K562 (cell line): Measurements from ENCODE around the gene LRRFIP2. TPM values are rescaled to one million over a fixed set of nuclear protein-coding genes. Genes with fewer than 3 reads are reported as not detected.

Experiments used
- ATAC-seq: fragments of 200-7000 bp; cut with Tn5 transposase; 3 replicates; pipeline ENCODE4 v1.9.1; 2020; ENCODE audit warnings: moderate library complexity
- BruUV-seq: library from RNA; stranded (reverse); fragments of 400-500 nt; replicated peaks from 2 replicates; lab custom pipeline; 2021; lab: Mats Ljungman, UMichigan
- CTCF ChIA-PET: fragments of 300-600 bp; formaldehyde crosslinking; extraction: SDS; loops from one replicate; lab custom pipeline; 2021; ENCODE audit warnings: low intra/inter-chr PET ratio; lab: Yijun Ruan, JAX
- POLR2A ChIA-PET: fragments of 300-600, 350-650 bp; sonication (Branson Sonifier 250); formaldehyde crosslinking; extraction: SDS; loops from one replicate; lab custom pipeline; 2021; ENCODE audit warnings: antibody characterized with exemption, inconsistent platforms; lab: Yijun Ruan, JAX
- DNase-seq, 4 experiments: peaks; one replicate each; pipeline versions ENCODE4 v3.0.0 to v3.0.0-alpha.2; 2011 to 2018; ENCODE audit warnings: low spot score in 3 of 4, mixed read lengths in 3 of 4; ENCODE audit errors: extremely low read depth in 1 of 4
- FAIRE-seq: peaks from 2 replicates; lab custom pipeline; 2011; peaks lifted over from hg19 to GRCh38; lab: Jason Lieb, UNC
- H2AFZ ChIP-seq: 2 replicates; pipeline ENCODE4 v1.6.0; 2011; ENCODE audit warnings: low read depth, low read length, control low read depth, inconsistent platforms
- H3K27ac ChIP-seq: fragments of 200-600 bp; 3 replicates; pipeline ENCODE4 v1.8.0; 2011; ENCODE audit warnings: low read depth, mild to moderate bottlenecking, control low read depth, inconsistent platforms, low read length, moderate library complexity, mixed read lengths; ENCODE audit errors: extremely low read depth
- H3K27me3 ChIP-seq, 2 experiments: fragments of 300-600 bp in 1 of 2; 2 replicates in 1 of 2; 3 replicates in 1 of 2; pipeline versions ENCODE4 v1.6.0 to v1.8.0; 2011; ENCODE audit warnings: inconsistent platforms in 2 of 2, low read length in 2 of 2, mild to moderate bottlenecking in 1 of 2, mixed read lengths in 1 of 2, moderate library complexity in 1 of 2; ENCODE audit not compliant: control insufficient read depth in 2 of 2, insufficient read depth in 2 of 2
- H3K36me3 ChIP-seq: fragments of 300-600 bp; 3 replicates; pipeline ENCODE4 v1.8.0; 2011; ENCODE audit warnings: mild to moderate bottlenecking, low read length, inconsistent platforms; ENCODE audit not compliant: control insufficient read depth, insufficient read depth
- H3K4me1 ChIP-seq, 2 experiments: fragments of 200-600 bp in 1 of 2; replicated peaks in 1 of 2; 2 replicates in 1 of 2; 3 replicates in 1 of 2; pipeline versions ENCODE4 v1.5.1 to v1.8.0; 2011; ENCODE audit warnings: inconsistent platforms in 2 of 2, low read length in 2 of 2, mild to moderate bottlenecking in 1 of 2, mixed read lengths in 1 of 2, moderate library complexity in 1 of 2; ENCODE audit not compliant: control insufficient read depth in 2 of 2, insufficient read depth in 2 of 2
- H3K4me2 ChIP-seq: 2 replicates; pipeline ENCODE4 v1.6.1; 2011; ENCODE audit warnings: low read length, control low read depth, inconsistent platforms, mixed read lengths; ENCODE audit not compliant: insufficient read depth
- H3K4me3 ChIP-seq: fragments of 200-600 bp; sonication (generic), shearing (Covaris generic); 2 replicates; pipeline ENCODE4 v1.5.1; 2016; ENCODE audit warnings: control low read depth, inconsistent platforms
- H3K79me2 ChIP-seq: fragments of 200-600 bp; 3 replicates; pipeline ENCODE4 v1.8.0; 2011; ENCODE audit warnings: low read length, inconsistent platforms; ENCODE audit not compliant: control insufficient read depth, insufficient read depth
- H3K9ac ChIP-seq, 2 experiments: 2 replicates each; pipeline versions ENCODE4 v1.6.0 to v1.6.1; 2011; ENCODE audit warnings: low read depth in 2 of 2, low read length in 2 of 2, control low read depth in 1 of 2, inconsistent platforms in 1 of 2, mild to moderate bottlenecking in 1 of 2, mixed read lengths in 1 of 2; ENCODE audit not compliant: insufficient read depth in 1 of 2
- H3K9me1 ChIP-seq: one replicate; pipeline ENCODE4 v1.6.0; 2011; ENCODE audit warnings: inconsistent platforms, mild to moderate bottlenecking, low read length, moderate library complexity; ENCODE audit not compliant: control insufficient read depth, insufficient read depth
- H3K9me3 ChIP-seq: replicated peaks from 2 replicates; pipeline ENCODE4 v1.5.1; 2011; ENCODE audit warnings: low read depth, low read length, inconsistent platforms; ENCODE audit not compliant: control insufficient read depth, insufficient read depth
- H4K20me1 ChIP-seq: replicated peaks from 2 replicates; pipeline ENCODE4 v1.6.1; 2011; ENCODE audit warnings: low read length, inconsistent platforms, mixed read lengths; ENCODE audit not compliant: control insufficient read depth, insufficient read depth
- JUND ChIP-seq, 2 experiments: IDR thresholded peaks; 2 replicates in 1 of 2; 3 replicates in 1 of 2; pipeline ENCODE4 v1.6.1; 2011; ENCODE audit warnings: borderline replicate concordance in 2 of 2, low read depth in 2 of 2, low read length in 2 of 2, improper control_type of control experiment in 1 of 2, missing biosample characterization in 1 of 2, missing genetic modification characterization in 1 of 2, missing genetic modification reagents in 1 of 2
- KAT8 ChIP-seq: fragments of 450-650 bp; IDR thresholded peaks from 2 replicates; pipeline ENCODE4 v1.6.1; 2016; ENCODE audit warnings: low read depth, mild to moderate bottlenecking
- PHB2 ChIP-seq: fragments of 450-650 bp; IDR thresholded peaks from 2 replicates; pipeline ENCODE4 v1.6.1; 2017; ENCODE audit warnings: low read depth
- RBBP5 ChIP-seq: fragments of 200-600 bp; sonication (generic); IDR thresholded peaks from 2 replicates; pipeline ENCODE4 v1.6.1; 2012; ENCODE audit warnings: borderline replicate concordance, mild to moderate bottlenecking, low read length, control low read depth, inconsistent platforms; ENCODE audit not compliant: insufficient read depth, poor library complexity, severe bottlenecking
- TCF3 ChIP-seq: sonication (generic); formaldehyde crosslinking; IDR thresholded peaks from 2 replicates; pipeline ENCODE4 v1.4.0; 2020; ENCODE audit warnings: mild to moderate bottlenecking, missing genetic modification reagents
- U2AF2 ChIP-seq: fragments of 200-400 bp; formaldehyde crosslinking; optimal IDR thresholded peaks from 2 replicates; pipeline ENCODE3; 2017; ENCODE audit warnings: low read depth, mild to moderate bottlenecking, low read length
- XRCC4 ChIP-seq: IDR thresholded peaks from one replicate; pipeline ENCODE4 v1.6.1; 2011; ENCODE audit not compliant: insufficient read depth, insufficient read length; ENCODE audit errors: extremely low read depth
- ZNF124 ChIP-seq: sonication (generic); formaldehyde crosslinking; IDR thresholded peaks from 2 replicates; pipeline ENCODE4 v1.8.1; 2022; ENCODE audit warnings: missing genetic modification reagents
- ZNF324 ChIP-seq: fragments of 250-450 bp; sonication (Bioruptor Pico); IDR thresholded peaks from 2 replicates; pipeline ENCODE4 v1.4.0; 2020; ENCODE audit warnings: mild to moderate bottlenecking
- WGBS: fragments of 100-300 bp; shearing (Covaris generic); methylation state at CpG from one replicate; pipeline ENCODE4 v1.1.6; 2016; ENCODE audit warnings: low coverage, mixed read lengths; ENCODE audit not compliant: insufficient coverage; ENCODE audit errors: missing lambda C conversion rate; 5-methylcytosine and 5-hydroxymethylcytosine counted together
- in situ Hi-C: fragments of 300-500 bp; cut with MboI; formaldehyde crosslinking; loops from 4 replicates; pipeline ENCODE4 v1.15.0; 2018; ENCODE audit warnings: inconsistent platforms, mixed read lengths
- intact Hi-C: fragments of 100-400 bp; cut with micrococcal nuclease; formaldehyde crosslinking; loops from 2 replicates; pipeline ENCODE4 v1.14.2; 2022
- polyA plus RNA-seq, 8 experiments: library from polyadenylated mRNA; depleted of rRNA in 4 of 8; stranded (reverse) in 5 of 8; unstranded in 3 of 8; fragments of >200 nt; fragmentation: Nextera tagmentation in 2 of 8; fragmentation: Illumina TruSeq in 1 of 8; extraction: Ambion mirVana in 2 of 8; extraction: Trizol in 1 of 8; gene quantifications; 2 replicates each; pipeline versions ENCODE4 v1.2.1 to v1.2.3, GENCODE V29; 2011 to 2014; ENCODE audit warnings: inconsistent platforms in 1 of 8, missing spikeins in 1 of 8
- total RNA-seq, 7 experiments: library from RNA; depleted of rRNA in 6 of 7; stranded (reverse); fragments of >200 nt in 6 of 7; fragmentation: Illumina TruSeq in 2 of 7; extraction: Trizol in 2 of 7; gene quantifications; 2 replicates each; pipeline versions ENCODE4 v1.2.1 to v1.2.3, GENCODE V29; 2011 to 2021; ENCODE audit warnings: low replicate concordance in 1 of 7
- TF ChIP-seq, protein P1 (sequence below): fragments of 250-450 bp; sonication (Bioruptor Pico); IDR thresholded peaks from 2 replicates; pipeline ENCODE4 v1.4.0; 2020; ENCODE audit warnings: mild to moderate bottlenecking, moderate library complexity
- TF ChIP-seq, protein P2 (sequence below): fragments of 450-650 bp; conservative IDR thresholded peaks from 2 replicates; pipeline ENCODE4 v1.6.1; 2016; ENCODE audit warnings: missing genetic modification characterization, low read depth, mild to moderate bottlenecking, control low read depth, missing compliant biosample characterization

The LRRFIP2 gene
- total and polyA plus RNA-seq, 9 of the 15 experiments (the other 6 are each of a cell fraction or from before 2014, with no cell fraction given): 9.9 to 53.9 (median 42.7) TPM

DNA sequence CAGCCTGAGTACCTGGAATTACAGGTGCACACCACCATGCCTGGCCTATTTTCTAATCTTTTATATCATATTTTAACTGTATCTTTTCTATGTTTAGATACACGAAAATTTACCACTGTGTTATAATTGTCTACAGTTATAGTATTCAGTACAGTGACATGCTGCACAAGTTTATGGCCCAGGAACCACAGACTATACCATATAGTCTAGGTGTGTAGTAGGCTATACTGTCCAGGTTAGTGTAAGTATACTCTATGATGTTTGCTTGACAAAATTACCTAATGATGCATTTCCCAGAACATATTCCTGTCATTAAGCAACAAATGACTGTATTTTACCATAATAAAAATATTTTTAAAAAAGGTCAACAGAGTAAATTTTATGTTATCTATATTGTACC, 5.5 kb downstream of the LRRFIP2 start:
- TF ChIP-seq, protein P1, sequence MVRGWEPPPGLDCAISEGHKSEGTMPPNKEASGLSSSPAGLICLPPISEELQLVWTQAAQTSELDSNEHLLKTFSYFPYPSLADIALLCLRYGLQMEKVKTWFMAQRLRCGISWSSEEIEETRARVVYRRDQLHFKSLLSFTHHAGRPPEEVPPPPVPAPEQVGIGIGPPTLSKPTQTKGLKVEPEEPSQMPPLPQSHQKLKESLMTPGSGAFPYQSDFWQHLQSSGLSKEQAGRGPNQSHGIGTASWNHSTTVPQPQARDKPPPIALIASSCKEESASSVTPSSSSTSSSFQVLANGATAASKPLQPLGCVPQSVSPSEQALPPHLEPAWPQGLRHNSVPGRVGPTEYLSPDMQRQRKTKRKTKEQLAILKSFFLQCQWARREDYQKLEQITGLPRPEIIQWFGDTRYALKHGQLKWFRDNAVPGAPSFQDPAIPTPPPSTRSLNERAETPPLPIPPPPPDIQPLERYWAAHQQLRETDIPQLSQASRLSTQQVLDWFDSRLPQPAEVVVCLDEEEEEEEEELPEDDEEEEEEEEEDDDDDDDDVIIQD (CRISPR knock-in tag): no peak
- TF ChIP-seq ZNF124 (CRISPR knock-in tag) (no peak), TCF3 (CRISPR knock-in tag) (no peak), KAT8 (no peak), PHB2 (no peak), RBBP5 (no peak), U2AF2 (no peak), JUND (IDR thresholded peaks at IDR 0.05; ENCODE audit: borderline replicate concordance, low read depth, low read length) (no peak), JUND (tag; IDR thresholded peaks at IDR 0.05; ENCODE audit: borderline replicate concordance, low read depth, low read length) (no peak), ZNF324 (CRISPR knock-in tag) (no peak), XRCC4 (no peak)
- TF ChIP-seq, protein P2, sequence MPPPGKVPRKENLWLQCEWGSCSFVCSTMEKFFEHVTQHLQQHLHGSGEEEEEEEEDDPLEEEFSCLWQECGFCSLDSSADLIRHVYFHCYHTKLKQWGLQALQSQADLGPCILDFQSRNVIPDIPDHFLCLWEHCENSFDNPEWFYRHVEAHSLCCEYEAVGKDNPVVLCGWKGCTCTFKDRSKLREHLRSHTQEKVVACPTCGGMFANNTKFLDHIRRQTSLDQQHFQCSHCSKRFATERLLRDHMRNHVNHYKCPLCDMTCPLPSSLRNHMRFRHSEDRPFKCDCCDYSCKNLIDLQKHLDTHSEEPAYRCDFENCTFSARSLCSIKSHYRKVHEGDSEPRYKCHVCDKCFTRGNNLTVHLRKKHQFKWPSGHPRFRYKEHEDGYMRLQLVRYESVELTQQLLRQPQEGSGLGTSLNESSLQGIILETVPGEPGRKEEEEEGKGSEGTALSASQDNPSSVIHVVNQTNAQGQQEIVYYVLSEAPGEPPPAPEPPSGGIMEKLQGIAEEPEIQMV (tag): no peak
- Histone ChIP-seq H4K20me1 (no peaks in the 10 kb centered on the region), H3K27ac (no peak overlapping the region), H3K27me3 (no peaks in the 10 kb centered on the region), H3K9me1 (no peaks in the 10 kb centered on the region), H3K9me3 (no peaks in the 10 kb centered on the region), H3K79me2 (peaks cover 17% of the 10 kb centered on the region), H3K4me2 (no peak overlapping the region), H2AFZ (no peak overlapping the region), H3K4me3 (no peak overlapping the region), H3K4me1 (no peaks in the 10 kb centered on the region; a peak in 2 of 5 replicates), H3K36me3 (peaks cover 37% of the 10 kb centered on the region), H3K9ac (no peak overlapping the region)
- DNase-seq (no peak), FAIRE-seq (no peak), ATAC-seq (peak; percentile 31; the same call in 2 of the 3 replicates)
- no TSS peak for BruUV-seq
- ChIA-PET POLR2A (no interaction called here), CTCF (no interaction called here)
- in situ Hi-C loops: no loop called here
- intact Hi-C loops: no loop called here
- 0% methylated on average over 1 of the region's 1 CpG for WGBS
